Esophagus muscularis mucosa (tissue), 4 donors: ENCODE measurements around the gene PODXL2. TPM values are rescaled to one million over a fixed set of nuclear protein-coding genes. Genes with fewer than 3 reads are reported as not detected.
"Not testable (repeated sequence)": the region's sequence is repeated elsewhere in the genome, so short reads cannot be mapped to it uniquely, and the experiment has no call there.

ENCODE experiments used
- DNase-seq: peaks from one replicate; pipeline ENCODE4 v3.0.0-alpha.2; 2017; ENCODE audit errors: extremely low spot score
- H3K27ac ChIP-seq, 4 donors: fragments of 200-600 bp; sonication (generic); replicated peaks in 1 of 4; 1 replicate in 3 of 4; 2 replicates in 1 of 4; pipeline ENCODE4 v1.5.1; 2016 to 2019; ENCODE audit warnings: mild to moderate bottlenecking in 1 of 4
- H3K27me3 ChIP-seq, 4 donors: fragments of 200-600 bp; sonication (generic); one replicate each; pipeline versions ENCODE4 v1.5.1 to v1.6.0; 2016 to 2019
- H3K36me3 ChIP-seq, 4 donors: fragments of 200-600 bp; sonication (generic); one replicate each; pipeline ENCODE4 v1.5.1; 2016 to 2019
- H3K4me1 ChIP-seq, 4 donors: fragments of 200-600 bp; sonication (generic); one replicate each; pipeline ENCODE4 v1.5.1; 2016 to 2019
- H3K4me3 ChIP-seq, 4 donors: fragments of 200-600 bp; sonication (generic); 1 replicate in 2 of 4; 2 replicates in 2 of 4; pipeline ENCODE4 v1.5.1; 2016 to 2019; ENCODE audit warnings: mild to moderate bottlenecking in 4 of 4, moderate library complexity in 1 of 4
- H3K9me3 ChIP-seq, 4 donors: fragments of 200-600 bp; sonication (generic); 1 replicate in 3 of 4; 2 replicates in 1 of 4; pipeline ENCODE4 v1.5.1; 2016 to 2019
- EP300 ChIP-seq: sonication (generic); formaldehyde crosslinking; IDR thresholded peaks from one replicate; pipeline ENCODE4 v1.6.1; 2017; ENCODE audit warnings: antibody characterized with exemption
- POLR2A ChIP-seq: fragments of 450-650 bp; IDR thresholded peaks from one replicate; pipeline ENCODE4 v1.6.1; 2017; ENCODE audit warnings: antibody characterized with exemption, moderate library complexity, mild to moderate bottlenecking, low read depth
- POLR2AphosphoS5 ChIP-seq, 2 donors: sonication (generic); formaldehyde crosslinking; IDR thresholded peaks; one replicate each; pipeline ENCODE4 v1.6.1; 2017; ENCODE audit warnings: antibody characterized with exemption in 2 of 2
- WGBS: methylation state at CpG from one replicate; pipeline ENCODE4 v1.1.5; 2018; 5-methylcytosine and 5-hydroxymethylcytosine counted together
- intact Hi-C: fragments of 100-400 bp; cut with DNase I; formaldehyde crosslinking; loops from one replicate; pipeline ENCODE4 v1.15.1; 2023
- total RNA-seq, 4 donors: library from RNA; depleted of rRNA; stranded (reverse); fragments of >200 nt; gene quantifications; one replicate each; pipeline versions ENCODE4 v1.1.0 to v1.2.1, GENCODE V29; 2016
- TF ChIP-seq, protein P1 (sequence below), 3 experiments: fragments of 200-600 bp in 2 of 3; fragments of 450-650 bp in 1 of 3; sonication (generic) in 2 of 3; IDR thresholded peaks; one replicate each; pipeline ENCODE4 v1.5.1; 2017 to 2019; ENCODE audit warnings: antibody characterized with exemption in 3 of 3, mild to moderate bottlenecking in 2 of 3, moderate library complexity in 1 of 3

The PODXL2 gene
- total RNA-seq, 4 donors from 2014 or later, result 1.7 to 3.1 (median 2.5) TPM

DNA sequence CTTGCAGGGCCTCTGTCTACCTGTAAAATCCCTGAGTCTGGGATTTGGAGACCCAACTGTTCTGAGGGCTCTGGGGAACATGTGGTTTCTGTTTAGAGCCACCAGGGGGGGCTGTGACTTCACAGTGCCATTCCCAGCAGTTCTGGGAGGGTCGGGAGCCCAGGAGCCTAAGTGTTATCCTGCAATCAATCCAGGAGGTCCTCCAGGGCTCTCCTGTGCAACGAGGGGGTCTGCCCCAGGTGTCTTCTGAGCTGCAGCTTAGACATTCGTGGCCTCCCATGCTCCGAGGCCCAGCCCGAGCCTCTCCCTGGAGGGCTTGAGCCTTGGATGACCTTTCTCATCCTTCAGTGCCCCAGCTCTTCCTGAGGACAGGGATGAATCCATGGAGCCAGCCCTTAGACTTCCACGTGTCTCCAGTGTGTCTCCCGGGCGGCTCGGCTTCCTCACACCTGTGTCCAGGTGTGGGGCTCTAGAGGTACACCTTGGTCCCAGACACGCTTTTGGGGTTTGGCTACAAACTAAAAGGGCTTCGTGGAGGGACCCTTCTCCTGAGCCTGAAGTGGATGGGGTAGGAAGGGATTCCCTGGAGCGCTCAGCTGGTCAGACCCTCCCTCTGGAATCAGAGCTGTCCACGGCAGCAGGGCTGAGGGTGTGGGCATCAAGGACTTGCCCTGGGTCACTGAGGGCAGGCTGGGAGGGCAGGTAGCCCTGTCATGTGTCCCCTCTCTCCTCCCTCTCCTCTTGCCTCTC lies 23.4 kb downstream of the PODXL2 start:
- DNase-seq, result no peak

DNA sequence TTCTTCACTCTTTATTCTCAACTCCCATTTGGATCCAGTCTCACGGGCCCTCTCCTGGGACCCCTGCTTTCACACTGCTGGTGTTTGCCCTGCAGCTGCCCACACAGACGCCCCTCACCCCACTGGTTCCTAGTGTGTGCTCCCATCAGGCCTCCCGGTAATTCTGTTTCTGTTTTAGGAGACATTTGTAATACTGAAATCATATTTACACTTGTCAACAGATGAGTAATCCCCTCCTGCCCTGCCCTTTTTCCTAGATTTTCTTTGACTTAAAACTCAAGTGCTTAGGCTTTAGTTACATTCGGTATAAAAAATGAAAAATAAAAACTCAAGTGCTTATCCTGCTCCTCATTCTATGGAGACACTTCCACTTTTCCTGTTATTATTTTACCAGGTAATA lies 25.4 kb downstream of the PODXL2 start:
- peaks cover 4 to 14% (median 12%) of the 10 kb centered on the region in 4 donors for H3K4me1 ChIP-seq
- H3K36me3 ChIP-seq, result no peaks in the 10 kb centered on the region
- no peak overlapping the region for H3K4me3 ChIP-seq
- WGBS, result 75% methylated on average over 4 of the region's 4 CpGs
- no peak overlapping the region for H3K27ac ChIP-seq
- TF ChIP-seq EP300 (no peak), POLR2A (no peak), POLR2AphosphoS5 (IDR thresholded peaks at IDR 0.05) (no peak)
- TF ChIP-seq, protein P1, sequence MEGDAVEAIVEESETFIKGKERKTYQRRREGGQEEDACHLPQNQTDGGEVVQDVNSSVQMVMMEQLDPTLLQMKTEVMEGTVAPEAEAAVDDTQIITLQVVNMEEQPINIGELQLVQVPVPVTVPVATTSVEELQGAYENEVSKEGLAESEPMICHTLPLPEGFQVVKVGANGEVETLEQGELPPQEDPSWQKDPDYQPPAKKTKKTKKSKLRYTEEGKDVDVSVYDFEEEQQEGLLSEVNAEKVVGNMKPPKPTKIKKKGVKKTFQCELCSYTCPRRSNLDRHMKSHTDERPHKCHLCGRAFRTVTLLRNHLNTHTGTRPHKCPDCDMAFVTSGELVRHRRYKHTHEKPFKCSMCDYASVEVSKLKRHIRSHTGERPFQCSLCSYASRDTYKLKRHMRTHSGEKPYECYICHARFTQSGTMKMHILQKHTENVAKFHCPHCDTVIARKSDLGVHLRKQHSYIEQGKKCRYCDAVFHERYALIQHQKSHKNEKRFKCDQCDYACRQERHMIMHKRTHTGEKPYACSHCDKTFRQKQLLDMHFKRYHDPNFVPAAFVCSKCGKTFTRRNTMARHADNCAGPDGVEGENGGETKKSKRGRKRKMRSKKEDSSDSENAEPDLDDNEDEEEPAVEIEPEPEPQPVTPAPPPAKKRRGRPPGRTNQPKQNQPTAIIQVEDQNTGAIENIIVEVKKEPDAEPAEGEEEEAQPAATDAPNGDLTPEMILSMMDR (IDR thresholded peaks at IDR 0.05), result no peak
- intact Hi-C loops, result loop anchor here (5.0 kb wide), 1 partner anchor 318 kb away; no protein-coding TSS in a partner anchor
- no peaks in the 10 kb centered on the region for H3K27me3 ChIP-seq
- no peaks in the 10 kb centered on the region for H3K9me3 ChIP-seq
- DNase-seq, result no peak

More for the DNA sequence above, 23.4 kb downstream of the PODXL2 start:
- no peaks in the 10 kb centered on the region for H3K36me3 ChIP-seq
- no peaks in the 10 kb centered on the region for H3K27me3 ChIP-seq
- peaks cover 4 to 14% (median 12%) of the 10 kb centered on the region in 4 donors for H3K4me1 ChIP-seq
- no peak overlapping the region for H3K27ac ChIP-seq
- TF ChIP-seq, protein P1 (IDR thresholded peaks at IDR 0.05), result peak; percentile 84 to 90 (median 85)
- no peak for TF ChIP-seq POLR2A
- TF ChIP-seq EP300, result no peak
- peak in 1 of 2 donors; percentile 22 for TF ChIP-seq POLR2AphosphoS5 (IDR thresholded peaks at IDR 0.05)
- intact Hi-C loops, result loop anchor here (2.0 to 5.0 kb wide), 2 partner anchors 180 to 320 kb away; no protein-coding TSS in a partner anchor
- no peak overlapping the region for H3K4me3 ChIP-seq
- no peaks in the 10 kb centered on the region for H3K9me3 ChIP-seq
- WGBS, result 79% methylated on average over 11 of the region's 13 CpGs

GRCh38 chr3:127654993-127655392 lies 26.0 kb downstream of the PODXL2 start:
- not testable (repeated sequence) for H3K9me3 ChIP-seq, H3K27me3 ChIP-seq, H3K4me3 ChIP-seq, DNase-seq, H3K36me3 ChIP-seq
- intact Hi-C loops, result loop anchor here (5.0 kb wide), 1 partner anchor 317 kb away; no protein-coding TSS in a partner anchor
- peaks cover 4 to 14% (median 12%) of the 10 kb centered on the region in 4 donors for H3K4me1 ChIP-seq
- H3K27ac ChIP-seq, result peak overlapping the region in 2 of 4 donors; percentile 24 to 40
- WGBS, result 98% methylated on average over 6 of the region's 6 CpGs

- 33% methylated on average over 3 of the region's 3 CpGs for WGBS
- H3K36me3 ChIP-seq, result no peaks in the 10 kb centered on the region
- no peak overlapping the region for H3K4me3 ChIP-seq
- H3K4me1 ChIP-seq, result peaks cover 4 to 14% (median 12%) of the 10 kb centered on the region in 4 donors
- DNase-seq, result no peak
- peak in 1 of 2 donors; percentile 17 for TF ChIP-seq POLR2AphosphoS5 (IDR thresholded peaks at IDR 0.05)
- TF ChIP-seq, protein P1 (IDR thresholded peaks at IDR 0.05), result no peak
- intact Hi-C loops, result no loop called here
- H3K27me3 ChIP-seq, result no peaks in the 10 kb centered on the region
- no peaks in the 10 kb centered on the region for H3K9me3 ChIP-seq
- peak overlapping the region; percentile 24 to 40 (median 38) for H3K27ac ChIP-seq
These were observed 26.7 kb downstream of the PODXL2 start for GRCh38 chr3:127655641-127656040.

- H3K4me3 ChIP-seq, result no peak overlapping the region
- H3K27me3 ChIP-seq, result no peaks in the 10 kb centered on the region
- H3K27ac ChIP-seq, result no peak overlapping the region
- no peaks in the 10 kb centered on the region for H3K9me3 ChIP-seq
- no peaks in the 10 kb centered on the region for H3K36me3 ChIP-seq
- TF ChIP-seq, protein P1 (IDR thresholded peaks at IDR 0.05), result no peak
- TF ChIP-seq POLR2A (no peak), EP300 (no peak), POLR2AphosphoS5 (IDR thresholded peaks at IDR 0.05) (no peak)
- peaks cover 4 to 14% (median 12%) of the 10 kb centered on the region in 4 donors for H3K4me1 ChIP-seq
- intact Hi-C loops, result no loop called here
- 90% methylated on average over 8 of the region's 8 CpGs for WGBS
- DNase-seq, result no peak
These were observed 27.9 kb downstream of the PODXL2 start for GRCh38 chr3:127656906-127657305.
